ENCODE measurements around the gene SLC39A9.
"Not testable (repeated sequence)": the region's sequence is repeated elsewhere in the genome, so short reads cannot be mapped to it uniquely, and the experiment has no call there.

DNA sequence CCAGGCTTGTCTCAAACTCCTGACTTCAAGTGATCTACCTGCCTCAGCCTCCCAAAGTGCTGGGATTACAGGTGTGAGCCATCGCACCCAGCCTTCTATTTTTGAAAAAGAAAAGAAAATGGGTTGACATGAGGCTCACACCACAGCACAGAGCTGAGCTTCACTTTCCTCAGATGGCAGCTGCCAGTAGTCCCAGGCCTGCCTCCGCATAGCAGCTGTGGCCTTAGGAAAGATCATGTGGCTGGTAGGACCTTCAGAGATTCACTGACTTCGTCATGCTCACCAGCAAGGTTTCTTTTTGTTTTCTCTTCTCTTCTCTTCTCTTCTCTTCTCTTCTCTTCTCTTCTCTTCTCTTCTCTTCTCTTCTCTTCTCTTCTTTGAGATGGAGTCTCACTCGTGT lies 99.8 kb downstream of the SLC39A9 start:
- TF ChIP-seq MXI1 (IDR thresholded peaks at IDR 0.05; ENCODE audit: borderline replicate concordance, low read depth, low read length); NFE2L2 (IDR thresholded peaks at IDR 0.05; ENCODE audit: low read depth, low read length); POLR2A (IDR thresholded peaks at IDR 0.05; ENCODE audit: low read depth, low read length); RAD21 (IDR thresholded peaks at IDR 0.05; ENCODE audit: low read length); RFX5 (IDR thresholded peaks at IDR 0.05; ENCODE audit: low read depth, low read length); FOS (IDR thresholded peaks at IDR 0.05; ENCODE audit: low read depth, low read length); ELK1 (IDR thresholded peaks at IDR 0.05; ENCODE audit: borderline replicate concordance, low read depth, low read length): not testable (repeated sequence)
- TF ChIP-seq, protein P1, sequence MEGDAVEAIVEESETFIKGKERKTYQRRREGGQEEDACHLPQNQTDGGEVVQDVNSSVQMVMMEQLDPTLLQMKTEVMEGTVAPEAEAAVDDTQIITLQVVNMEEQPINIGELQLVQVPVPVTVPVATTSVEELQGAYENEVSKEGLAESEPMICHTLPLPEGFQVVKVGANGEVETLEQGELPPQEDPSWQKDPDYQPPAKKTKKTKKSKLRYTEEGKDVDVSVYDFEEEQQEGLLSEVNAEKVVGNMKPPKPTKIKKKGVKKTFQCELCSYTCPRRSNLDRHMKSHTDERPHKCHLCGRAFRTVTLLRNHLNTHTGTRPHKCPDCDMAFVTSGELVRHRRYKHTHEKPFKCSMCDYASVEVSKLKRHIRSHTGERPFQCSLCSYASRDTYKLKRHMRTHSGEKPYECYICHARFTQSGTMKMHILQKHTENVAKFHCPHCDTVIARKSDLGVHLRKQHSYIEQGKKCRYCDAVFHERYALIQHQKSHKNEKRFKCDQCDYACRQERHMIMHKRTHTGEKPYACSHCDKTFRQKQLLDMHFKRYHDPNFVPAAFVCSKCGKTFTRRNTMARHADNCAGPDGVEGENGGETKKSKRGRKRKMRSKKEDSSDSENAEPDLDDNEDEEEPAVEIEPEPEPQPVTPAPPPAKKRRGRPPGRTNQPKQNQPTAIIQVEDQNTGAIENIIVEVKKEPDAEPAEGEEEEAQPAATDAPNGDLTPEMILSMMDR (conservative IDR thresholded peaks at IDR 0.05; ENCODE audit: low read depth, low read length) = not testable (repeated sequence)
- TF ChIP-seq, protein P2, sequence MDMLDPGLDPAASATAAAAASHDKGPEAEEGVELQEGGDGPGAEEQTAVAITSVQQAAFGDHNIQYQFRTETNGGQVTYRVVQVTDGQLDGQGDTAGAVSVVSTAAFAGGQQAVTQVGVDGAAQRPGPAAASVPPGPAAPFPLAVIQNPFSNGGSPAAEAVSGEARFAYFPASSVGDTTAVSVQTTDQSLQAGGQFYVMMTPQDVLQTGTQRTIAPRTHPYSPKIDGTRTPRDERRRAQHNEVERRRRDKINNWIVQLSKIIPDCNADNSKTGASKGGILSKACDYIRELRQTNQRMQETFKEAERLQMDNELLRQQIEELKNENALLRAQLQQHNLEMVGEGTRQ (IDR thresholded peaks at IDR 0.05; ENCODE audit: low read depth, low read length) = not testable (repeated sequence)
